Peyer's patch (tissue), 4 donors: ENCODE measurements around the gene ELP4.

ENCODE experiments used
- CTCF ChIP-seq, 6 experiments: fragments of 450-650 bp in 4 of 6; fragments of 200-600 bp in 2 of 6; sonication (generic) in 1 of 6; IDR thresholded peaks; one replicate each; pipeline ENCODE4 v1.5.1; 2017 to 2019; ENCODE audit warnings: antibody characterized with exemption in 6 of 6, mild to moderate bottlenecking in 3 of 6, moderate library complexity in 1 of 6
- POLR2A ChIP-seq, 2 donors: fragments of 450-650 bp; IDR thresholded peaks; one replicate each; pipeline ENCODE4 v1.5.1; 2017; ENCODE audit warnings: antibody characterized with exemption in 2 of 2, mild to moderate bottlenecking in 2 of 2, moderate library complexity in 2 of 2

DNA sequence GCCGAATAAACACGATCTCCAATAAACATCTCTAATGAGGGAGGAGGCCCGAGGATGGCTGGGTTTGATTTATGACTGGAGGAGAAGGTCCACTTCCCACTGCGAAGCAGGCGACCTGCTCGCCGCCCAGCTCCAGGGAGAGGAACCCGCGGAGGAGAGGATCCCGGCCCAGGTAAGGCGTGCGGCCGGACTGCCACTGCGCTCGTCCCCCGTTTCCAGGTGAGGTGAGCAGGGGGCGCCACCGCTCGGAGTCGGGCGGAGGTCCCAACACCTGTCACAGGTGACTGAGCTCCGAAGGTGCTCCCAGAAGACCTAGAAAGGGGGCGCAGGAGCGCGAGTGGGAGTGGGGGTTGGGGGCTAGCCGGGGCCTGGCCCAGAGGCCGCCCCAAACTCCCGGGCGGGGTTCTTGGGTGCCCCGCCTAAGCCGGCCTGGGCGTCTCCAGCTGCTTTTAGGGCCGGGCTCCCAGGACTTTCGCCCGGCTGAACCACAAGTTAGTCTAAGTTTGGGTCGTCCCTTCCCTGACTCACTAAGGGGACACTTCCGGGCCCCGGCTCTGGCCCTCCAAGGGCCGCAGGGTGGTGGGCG lies 307.0 kb downstream of the ELP4 start:
- TF ChIP-seq CTCF (IDR thresholded peaks at IDR 0.05) (no peak), POLR2A (IDR thresholded peaks at IDR 0.05) (no peak)
